ENCODE results near the gene MADCAM1. TPM values are rescaled to one million over a fixed set of nuclear protein-coding genes. Genes with fewer than 3 reads are reported as not detected.

MADCAM1 gene
- total and polyA plus RNA-seq, 2 of the 8 experiments (the other 6 are each of a cell fraction or from before 2014, with no cell fraction given) = 2.3 to 3.0 TPM

DNA sequence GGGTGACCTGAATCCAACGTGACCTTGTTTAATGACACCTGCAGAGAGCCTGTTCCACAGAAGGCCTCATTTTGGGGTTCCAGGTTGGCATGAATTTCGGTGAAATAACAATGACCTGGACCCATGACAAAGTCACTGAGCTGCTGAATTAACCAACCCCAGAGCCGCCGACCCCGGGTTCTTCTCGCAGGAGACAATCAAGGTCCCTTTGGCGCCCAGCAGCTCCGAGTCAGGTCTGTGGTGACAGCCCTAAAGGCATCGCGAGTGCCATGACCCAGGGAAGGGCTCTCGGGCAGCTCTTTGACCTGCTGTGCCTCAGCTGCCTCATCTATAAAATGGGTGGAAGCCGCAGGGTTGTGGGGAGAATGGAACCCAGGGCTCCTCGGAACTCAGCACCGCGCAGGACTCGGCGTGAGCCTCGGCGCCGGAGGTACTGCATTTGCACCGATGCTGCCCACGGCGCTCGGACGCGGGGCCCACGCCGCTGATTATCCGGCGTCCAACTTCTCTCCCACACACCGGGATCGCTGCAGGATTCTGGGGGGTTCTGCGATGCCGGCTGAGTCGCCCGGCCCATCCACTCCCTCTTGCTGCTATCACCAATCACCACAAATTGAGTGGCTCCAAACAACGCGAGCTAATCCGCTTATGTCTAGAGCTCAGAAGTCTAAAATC, 41.1 kb upstream of the MADCAM1 start:
- H3K23ac ChIP-seq (ENCODE audit: insufficient read length) = no peak overlapping the region
- H3K18ac ChIP-seq (ENCODE audit: extremely low read depth, low read length) = no peak overlapping the region
- no peak overlapping the region for H3K14ac ChIP-seq (ENCODE audit: insufficient read length)
- no peak overlapping the region for H3K9ac ChIP-seq (replicated peaks in 1 of 4; ENCODE audit: extremely low read depth in 1 of 4, low read depth in 3 of 4, low read length in 3 of 4)
- H2BK20ac ChIP-seq (ENCODE audit: low read length) = no peak overlapping the region
- DNase-seq (ENCODE audit: low read depth in 1 of 2, low spot score in 2 of 2) = no peak
- no peak overlapping the region for H3K4me2 ChIP-seq (ENCODE audit: insufficient read depth in 1 of 2, low read depth in 2 of 2, low read length in 2 of 2)
- ChIA-PET CTCF (ENCODE audit: partially characterized antibody) (interaction anchor here (1.3 to 2.0 kb wide), 3 partner anchors 55 to 71 kb away, joined by 4 to 6 read pairs (median 4); no protein-coding TSS in a partner anchor), POLR2A (ENCODE audit: partially characterized antibody) (interaction anchor here (0.7 to 1.2 kb wide), 2 partner anchors 10 to 118 kb away, joined by 4 read pairs; partner anchors contain the start of gene BSG)
- H4K91ac ChIP-seq (replicated peaks; ENCODE audit: insufficient read length, low read length) = no peak overlapping the region
- no peaks in the 10 kb centered on the region; the same call in 1 of the 2 replicates for H3K23me2 ChIP-seq (ENCODE audit: low read depth, low read length)
- H3K56ac ChIP-seq (replicated peaks; ENCODE audit: insufficient read length, low read depth, low read length) = no peak overlapping the region
- no peak overlapping the region for H3K4ac ChIP-seq (replicated peaks; ENCODE audit: insufficient read length, low read depth, low read length)
- H2BK12ac ChIP-seq (ENCODE audit: low read depth, low read length) = no peak overlapping the region
- H4K20me1 ChIP-seq (replicated peaks in 1 of 2; ENCODE audit: control insufficient read depth in 1 of 2, insufficient read depth in 2 of 2, low read length in 2 of 2) = no peaks in the 10 kb centered on the region
- peaks cover 0 to 12% (median 7%) of the 10 kb centered on the region in 4 experiments; a peak in 6 of 7 replicates for H3K27me3 ChIP-seq (replicated peaks in 1 of 4; ENCODE audit: control insufficient read depth in 3 of 4, extremely low read depth in 1 of 4, insufficient read depth in 3 of 4, low read length in 3 of 4)
- no peak overlapping the region for H3K27ac ChIP-seq (ENCODE audit: low read depth, low read length)
- no peak overlapping the region for H4K8ac ChIP-seq (ENCODE audit: extremely low read depth, insufficient read depth, low read length)
- no peak overlapping the region for H3K4me3 ChIP-seq (ENCODE audit: extremely low read depth in 1 of 4, insufficient read depth in 2 of 4, low read depth in 3 of 4, low read length in 4 of 4)
- H3K9me3 ChIP-seq (ENCODE audit: insufficient read depth in 2 of 2, low read depth in 1 of 2, low read length in 1 of 2) = peaks cover 12 to 15% of the 10 kb centered on the region in 2 experiments; a peak in 3 of 4 replicates
- WGBS, 2 experiments (ENCODE audit: extremely low coverage in 1 of 2, insufficient coverage in 1 of 2, insufficient read length in 1 of 2, insufficient replicate concordance in 2 of 2, low coverage in 1 of 2, low lambda C conversion rate in 2 of 2, missing lambda C conversion rate in 1 of 2) = 94% methylated on average over 39 of the region's 39 CpGs; no CpG with 5 or more reads in 1 of the 2 experiments
- no peak for TF ChIP-seq BACH1 (IDR thresholded peaks at IDR 0.05; ENCODE audit: low read length)
- H2AFZ ChIP-seq (ENCODE audit: low read length) = no peak overlapping the region
- H3K36me3 ChIP-seq (ENCODE audit: control insufficient read depth in 2 of 4, insufficient read depth in 4 of 4, low read length in 3 of 4) = no peaks in the 10 kb centered on the region
- no peak for FAIRE-seq
- H2BK15ac ChIP-seq (ENCODE audit: low read length) = no peak overlapping the region
- peaks cover 0 to 4% (median under 1%) of the 10 kb centered on the region in 4 experiments; a peak in 3 of 7 replicates for H3K4me1 ChIP-seq (replicated peaks in 1 of 4; ENCODE audit: control insufficient read depth in 3 of 4, insufficient read depth in 4 of 4, low read length in 3 of 4)
- no peak overlapping the region for H2AK5ac ChIP-seq (ENCODE audit: low read depth, low read length)
- H4K5ac ChIP-seq (ENCODE audit: insufficient read length, low read depth, low read length) = no peak overlapping the region
- H2BK5ac ChIP-seq (ENCODE audit: low read depth, low read length) = no peak overlapping the region
- H2BK120ac ChIP-seq (replicated peaks; ENCODE audit: low read depth, low read length) = no peak overlapping the region
- H3K79me1 ChIP-seq (ENCODE audit: low read depth, low read length) = no peaks in the 10 kb centered on the region
- no peaks in the 10 kb centered on the region for H3K79me2 ChIP-seq (ENCODE audit: control insufficient read depth in 1 of 2, insufficient read depth in 2 of 2, low read length in 2 of 2)
